Measurements from ENCODE around the gene SLC25A21.
"Not testable (repeated sequence)": the region's sequence is repeated elsewhere in the genome, so short reads cannot be mapped to it uniquely, and the experiment has no call there.

Gene SLC25A21

DNA sequence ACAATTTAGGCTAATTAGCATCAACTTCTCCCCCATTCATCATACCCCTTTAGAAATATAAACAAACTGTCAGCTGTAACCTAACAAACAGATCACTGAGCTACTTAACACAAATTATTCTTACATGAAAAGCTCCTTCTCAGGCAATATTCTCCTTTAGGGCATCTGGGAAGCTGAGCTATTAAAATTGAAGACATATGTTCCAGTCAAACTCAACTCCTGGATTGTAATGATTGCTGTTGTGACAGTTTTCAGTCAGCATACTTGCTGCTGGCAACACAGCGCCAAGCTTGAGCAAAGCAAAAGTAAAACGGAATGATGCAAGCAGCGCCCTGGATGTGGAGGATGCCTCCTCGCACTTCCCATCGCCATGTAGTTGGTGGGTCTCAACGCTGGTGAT lies 82.4 kb downstream of the SLC25A21 start:
- DNase-seq (ENCODE audit: low read depth in 2 of 2, low spot score in 1 of 2): no peak

DNA sequence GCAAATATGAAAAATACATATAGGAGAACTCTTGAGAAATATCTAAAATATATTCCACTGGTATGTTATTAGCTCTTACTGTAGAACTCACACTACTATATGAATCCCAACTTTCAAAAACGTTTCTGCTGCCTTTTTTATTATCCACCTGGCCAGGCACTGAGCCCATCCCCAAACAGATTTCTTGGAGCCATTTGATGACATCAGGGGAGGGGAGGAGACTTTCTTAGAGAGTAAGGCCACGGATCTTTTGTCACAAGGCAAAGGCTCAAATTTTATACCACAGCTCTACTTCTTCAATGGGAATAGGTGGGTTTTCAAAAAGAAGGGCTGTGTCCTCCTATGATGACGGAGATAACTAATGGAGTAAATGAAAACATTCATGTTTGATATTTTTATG lies 83.0 kb downstream of the SLC25A21 start:
- no peak for DNase-seq (ENCODE audit: low read depth in 2 of 2, low spot score in 1 of 2)

DNA sequence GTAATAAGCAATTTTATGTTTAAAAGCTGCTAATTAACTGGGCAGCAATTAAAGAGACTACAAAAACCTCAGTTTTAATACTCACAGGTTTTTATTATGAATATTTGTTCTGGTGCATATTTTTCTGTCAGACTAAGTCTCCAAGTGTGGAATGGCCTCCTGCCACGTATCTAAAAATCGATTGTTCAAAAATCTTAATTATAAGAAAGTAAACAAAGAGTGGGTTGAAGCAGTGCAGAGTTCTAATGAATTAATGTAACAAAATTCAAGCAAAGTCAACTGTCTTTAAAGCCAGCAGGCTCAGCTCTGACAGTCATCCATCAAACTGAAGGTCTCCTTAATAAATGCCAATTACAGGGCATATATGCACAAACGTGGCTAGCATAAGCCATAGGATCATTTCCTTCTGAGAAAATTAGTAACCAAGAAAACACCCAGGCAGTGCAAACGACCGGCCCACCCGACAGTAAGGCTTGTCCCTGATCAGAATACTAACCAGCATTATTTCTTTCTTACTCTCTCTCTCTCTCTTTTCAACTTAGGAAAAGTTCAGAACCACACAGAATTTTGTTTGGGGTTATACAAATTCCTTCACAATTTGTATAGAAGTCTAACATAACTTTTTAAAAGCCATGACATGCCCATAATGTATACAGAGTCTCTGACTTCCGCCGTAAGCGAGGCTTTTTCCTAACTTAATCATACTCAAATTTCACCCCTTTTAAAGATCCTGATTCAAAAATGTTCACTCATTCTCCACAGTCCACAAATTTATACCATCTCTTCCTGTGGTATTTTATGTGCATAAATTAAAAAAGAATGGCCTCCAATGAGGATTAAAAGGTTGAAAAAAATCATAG lies 83.8 kb downstream of the SLC25A21 start:
- DNase-seq (ENCODE audit: low read depth in 2 of 2, low spot score in 1 of 2): no peak

- no peak for DNase-seq (ENCODE audit: low read depth in 2 of 2, low spot score in 1 of 2)
These were observed 84.9 kb downstream of the SLC25A21 start for GRCh38 chr14:37087520-37087919.

DNA sequence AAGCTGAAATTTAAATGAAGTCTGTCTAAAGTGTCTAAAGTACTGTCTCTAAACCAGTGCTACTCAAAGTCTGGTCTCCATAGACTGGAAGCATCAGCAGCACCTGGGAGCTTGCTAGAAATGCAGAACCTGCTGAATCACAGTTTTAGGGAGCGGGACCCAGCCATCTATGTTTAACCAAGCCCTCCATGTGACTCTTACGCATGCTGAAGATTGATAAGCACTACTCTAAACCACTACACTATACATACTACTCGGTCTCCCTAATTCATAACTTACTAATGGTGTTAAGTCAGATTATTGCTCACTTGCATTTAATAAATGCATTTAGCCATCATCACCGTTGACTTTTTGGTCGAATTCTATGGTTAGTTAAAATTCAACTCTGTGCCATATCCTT lies 88.8 kb downstream of the SLC25A21 start:
- no peak for DNase-seq (ENCODE audit: low read depth in 2 of 2, low spot score in 1 of 2)

GRCh38 chr14:37082449-37082848 lies 90.0 kb downstream of the SLC25A21 start:
- no peak for DNase-seq (ENCODE audit: low read depth in 2 of 2, low spot score in 1 of 2)

DNA sequence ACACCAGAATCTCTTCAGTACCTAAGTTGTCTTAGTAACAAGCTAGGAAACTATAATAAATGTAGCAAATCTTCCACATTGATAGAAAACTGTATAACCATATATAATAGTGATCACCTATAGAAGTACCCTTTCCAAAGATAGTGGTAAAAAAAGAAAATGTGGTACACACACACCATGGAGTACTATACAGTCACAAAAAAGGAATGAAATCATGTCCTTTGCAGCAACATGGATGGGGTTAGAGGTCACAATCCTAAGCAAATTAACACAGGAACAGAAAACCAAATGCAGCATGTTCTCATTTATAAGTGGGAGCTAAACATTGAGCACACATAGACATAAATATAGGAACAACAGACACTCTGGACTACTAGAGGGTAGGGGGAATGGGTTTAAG lies 90.5 kb downstream of the SLC25A21 start:
- DNase-seq (ENCODE audit: low read depth in 2 of 2, low spot score in 1 of 2): no peak

DNA sequence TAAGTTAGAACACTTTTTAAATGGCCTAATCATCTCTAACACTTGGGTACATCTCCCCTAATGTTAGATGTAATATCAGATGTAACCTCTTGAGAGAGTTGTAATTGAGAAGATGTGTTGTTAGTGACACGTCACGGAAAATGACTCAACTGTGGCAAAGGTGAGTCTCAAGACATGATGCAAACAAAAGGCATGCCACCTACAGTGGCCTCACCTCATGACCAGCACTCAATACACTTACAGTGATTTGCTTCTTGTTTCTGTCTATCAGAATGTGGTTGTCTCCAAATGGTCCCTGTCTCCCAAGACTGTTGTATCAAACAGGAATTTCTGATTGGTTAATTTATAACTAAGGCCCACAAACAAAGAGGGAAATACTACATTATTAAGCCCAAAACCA lies 91.2 kb downstream of the SLC25A21 start:
- DNase-seq (ENCODE audit: low read depth in 2 of 2, low spot score in 1 of 2): no peak

DNA sequence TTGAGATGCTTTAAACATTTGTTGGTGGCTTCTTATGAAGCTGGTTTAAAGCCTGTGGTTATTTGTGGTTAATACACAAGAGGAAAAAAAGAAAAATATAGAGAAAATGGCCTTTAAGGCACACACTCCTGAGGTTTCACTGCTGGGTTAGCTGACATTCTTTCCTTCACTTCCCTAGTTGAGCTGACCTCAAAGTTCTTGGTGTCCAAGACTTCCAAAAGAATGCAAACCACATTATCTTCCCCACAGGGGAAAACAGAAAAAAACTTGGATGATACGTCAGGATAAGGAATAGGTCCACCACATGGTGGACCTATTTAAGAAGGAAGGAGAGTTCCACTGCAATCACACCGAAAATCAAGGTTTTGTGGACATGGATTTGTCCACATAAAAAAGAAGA lies 94.3 kb downstream of the SLC25A21 start:
- no peak for DNase-seq (ENCODE audit: low read depth in 2 of 2, low spot score in 1 of 2)

- not testable (repeated sequence) for DNase-seq (ENCODE audit: low read depth in 2 of 2, low spot score in 1 of 2)
These were observed 98.1 kb downstream of the SLC25A21 start for GRCh38 chr14:37074320-37074719.

DNA sequence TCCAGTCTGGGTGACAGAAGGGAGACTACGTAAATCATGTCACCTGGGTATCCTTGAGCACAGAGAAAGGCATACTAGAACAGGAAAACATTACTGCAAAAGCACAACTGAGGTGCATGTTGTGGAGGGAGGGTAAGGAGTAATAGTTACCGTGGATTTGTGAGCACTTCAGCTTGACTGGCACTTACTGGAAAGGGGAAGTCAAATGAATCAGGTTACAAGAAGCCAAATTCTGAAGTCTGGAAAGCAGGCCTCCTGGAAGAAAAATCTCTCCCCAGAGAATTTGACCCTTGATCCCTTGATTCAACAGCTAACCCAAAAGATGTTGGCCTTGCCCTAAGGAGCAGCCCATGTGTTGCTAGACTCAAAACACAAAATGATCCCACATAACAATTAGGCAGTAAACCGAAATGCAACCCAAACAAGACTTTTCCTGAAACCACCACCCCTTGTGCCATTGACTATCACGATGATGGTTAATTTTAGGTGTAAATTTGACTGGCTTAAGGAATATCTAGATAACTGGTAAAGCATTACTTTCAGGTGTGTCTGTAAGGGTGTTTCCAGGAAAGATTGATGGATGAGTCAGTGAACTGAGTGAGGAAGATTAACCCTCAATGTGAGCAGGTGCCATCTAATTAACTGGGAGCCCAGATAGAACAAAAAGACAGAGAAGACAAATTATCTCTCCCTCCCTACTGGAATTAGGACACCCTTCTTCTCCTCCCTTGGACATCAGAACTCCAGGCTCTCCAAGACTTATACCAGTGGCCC lies 108.8 kb downstream of the SLC25A21 start:
- DNase-seq (ENCODE audit: low read depth in 2 of 2, low spot score in 1 of 2): no peak

DNA sequence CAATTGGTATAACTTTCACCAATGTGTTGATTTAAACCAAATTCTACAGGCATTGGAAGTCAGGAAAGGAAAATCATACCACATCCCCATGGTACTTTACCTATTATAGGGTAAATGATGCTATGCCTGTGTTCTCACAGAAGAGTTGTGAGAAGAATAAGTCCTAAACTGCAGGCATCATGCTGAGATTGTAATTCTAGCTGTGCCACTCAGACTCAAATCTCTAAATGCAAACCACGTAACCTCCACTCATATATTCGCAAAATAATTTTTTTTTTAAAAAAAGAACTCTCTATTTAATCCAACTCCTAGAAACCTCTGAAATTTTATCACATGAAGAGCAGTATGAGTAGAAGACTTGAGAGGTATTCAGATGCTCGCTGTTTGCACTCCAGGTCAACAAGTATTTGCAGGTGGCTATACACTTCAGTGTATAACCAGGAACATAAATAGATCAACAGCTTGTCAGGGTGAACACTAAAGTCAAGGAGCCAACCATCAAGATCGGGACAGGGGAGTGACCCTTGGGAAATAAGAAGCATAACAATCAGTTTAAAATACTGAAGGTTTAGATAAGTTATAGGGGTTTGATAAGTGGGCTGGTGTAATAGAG lies 110.1 kb downstream of the SLC25A21 start:
- no peak for DNase-seq (ENCODE audit: low read depth in 2 of 2, low spot score in 1 of 2)

- no peak for DNase-seq (ENCODE audit: low read depth in 2 of 2, low spot score in 1 of 2)
These were observed 110.7 kb downstream of the SLC25A21 start for GRCh38 chr14:37061697-37062096.

DNA sequence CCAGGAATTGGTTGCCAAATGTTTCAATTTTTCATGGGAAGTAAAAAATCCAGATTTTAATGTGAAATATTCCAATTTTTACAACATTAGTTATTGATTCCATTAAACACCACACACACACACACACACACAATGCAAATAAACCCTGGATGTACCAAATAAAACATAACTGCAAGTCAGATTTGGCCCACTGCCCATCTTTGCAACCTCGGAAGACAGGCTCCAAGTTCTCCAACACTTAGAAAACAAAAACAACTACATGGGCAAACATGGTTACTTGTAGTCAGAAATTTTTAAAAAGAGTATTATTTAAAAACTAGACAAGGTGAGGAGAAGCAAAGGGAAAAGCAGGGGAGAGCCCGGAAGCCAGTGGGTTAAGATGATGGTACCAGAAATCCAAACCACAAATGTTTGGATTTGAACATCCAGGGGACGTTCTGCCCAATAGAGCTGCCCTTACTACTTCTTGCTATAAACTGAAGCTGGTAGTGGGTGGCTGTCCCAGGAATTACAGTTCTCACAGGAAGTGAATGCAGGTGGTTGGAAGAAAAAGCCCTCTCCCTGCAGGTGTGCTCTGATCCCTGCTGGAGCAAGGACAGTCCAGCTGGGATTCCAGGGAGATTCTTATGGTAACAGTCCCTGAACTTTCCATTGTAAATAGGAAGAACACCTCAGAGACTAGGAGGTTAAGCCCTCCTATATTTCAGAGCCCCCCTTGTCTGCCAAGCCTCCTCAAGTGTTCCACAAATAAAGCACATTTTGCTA lies 111.7 kb downstream of the SLC25A21 start:
- DNase-seq (ENCODE audit: low read depth in 2 of 2, low spot score in 1 of 2): no peak

GRCh38 chr14:37057776-37058175 lies 114.6 kb downstream of the SLC25A21 start:
- no peak for DNase-seq (ENCODE audit: low read depth in 2 of 2, low spot score in 1 of 2)

GRCh38 chr14:37056473-37056872 lies 115.9 kb downstream of the SLC25A21 start:
- no peak for DNase-seq (ENCODE audit: low read depth in 2 of 2, low spot score in 1 of 2)

DNA sequence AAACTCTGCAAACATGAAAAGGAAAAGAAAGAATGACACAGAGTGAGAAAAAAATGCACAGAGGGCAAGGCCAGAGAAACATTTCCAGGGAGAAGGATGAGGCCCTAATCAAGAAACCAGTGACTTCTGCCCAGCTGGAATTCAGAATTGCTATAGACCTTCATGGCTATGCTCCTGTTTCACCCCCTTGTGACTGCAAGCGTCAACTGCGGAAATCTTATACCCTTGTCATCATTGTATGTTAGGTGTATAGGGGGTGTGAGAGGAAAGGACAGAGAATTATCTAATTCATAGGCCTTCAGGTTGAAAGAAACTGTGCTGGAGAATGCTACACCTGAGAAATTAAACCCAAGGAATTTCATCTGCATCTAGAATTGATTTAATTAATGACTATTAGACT lies 117.5 kb downstream of the SLC25A21 start:
- no peak for DNase-seq (ENCODE audit: low read depth in 2 of 2, low spot score in 1 of 2)

DNA sequence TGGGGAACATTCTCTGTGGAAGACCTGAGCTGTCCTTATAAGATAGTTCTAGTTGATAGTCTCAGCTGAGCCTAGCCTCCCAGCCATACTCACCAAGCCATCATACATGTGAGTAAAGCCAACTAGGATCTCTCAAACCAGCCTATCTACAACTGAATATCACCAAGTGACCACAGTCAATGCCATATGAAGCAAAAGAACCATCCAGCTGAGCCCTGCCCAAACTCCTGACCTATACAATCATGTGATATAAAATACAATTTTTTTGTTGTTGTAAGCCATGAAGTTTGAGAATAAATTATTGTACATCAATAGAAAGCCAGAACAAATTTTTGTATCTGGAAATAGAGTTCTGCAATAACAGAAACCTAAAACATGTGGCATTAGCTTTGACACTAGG lies 118.3 kb downstream of the SLC25A21 start:
- no peak for DNase-seq (ENCODE audit: low read depth in 2 of 2, low spot score in 1 of 2)

- DNase-seq (ENCODE audit: low read depth in 2 of 2, low spot score in 1 of 2): no peak
These were observed 120.7 kb downstream of the SLC25A21 start for GRCh38 chr14:37051680-37052079.

DNA sequence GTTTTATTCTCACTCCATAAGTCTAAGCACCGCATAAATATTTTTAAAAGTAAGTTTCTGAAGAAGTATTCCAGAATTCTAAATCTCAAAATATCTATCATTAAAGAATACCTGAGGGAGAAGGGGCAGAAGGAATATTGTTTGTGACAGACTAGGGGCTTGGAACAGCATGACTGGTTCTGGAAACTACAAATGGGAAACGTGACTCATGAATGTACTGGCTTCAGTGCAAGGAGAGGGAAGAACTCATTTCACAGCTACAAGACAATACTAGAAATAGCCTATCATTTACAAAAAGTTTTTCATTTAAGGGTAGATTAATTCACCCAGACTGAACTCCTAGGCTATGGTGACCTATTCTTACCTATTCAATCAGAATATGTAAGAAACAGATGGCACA lies 121.3 kb downstream of the SLC25A21 start:
- no peak for DNase-seq (ENCODE audit: low read depth in 2 of 2, low spot score in 1 of 2)

DNA sequence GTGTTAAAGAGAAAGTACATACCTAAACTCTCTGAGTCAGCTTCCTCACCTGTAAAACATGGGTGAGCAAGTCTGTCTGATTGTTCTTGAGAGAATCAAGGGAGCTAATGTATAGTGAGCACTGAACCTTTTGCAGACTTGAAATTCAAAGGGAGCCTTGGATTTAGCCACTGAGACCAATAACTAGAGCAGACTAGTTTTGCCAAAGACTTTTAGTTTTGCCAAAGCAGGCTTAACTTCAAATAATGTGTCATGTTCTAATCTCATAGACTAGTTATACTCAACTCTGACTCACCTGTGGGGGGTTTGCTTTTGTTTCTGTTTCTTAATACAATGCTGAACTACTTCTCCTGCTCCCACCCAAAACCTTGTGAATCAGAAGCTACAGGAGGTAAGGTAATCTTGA lies 123.7 kb downstream of the SLC25A21 start:
- DNase-seq (ENCODE audit: low read depth in 2 of 2, low spot score in 1 of 2): no peak
